Measurements from ENCODE around the gene OR2W3. TPM values are rescaled to one million over a fixed set of nuclear protein-coding genes. Genes with fewer than 3 reads are reported as not detected.

The OR2W3 gene
- total and polyA plus RNA-seq, 7 donors, result 0.07 to 0.57 (median 0.24) TPM; not detected in 4

DNA sequence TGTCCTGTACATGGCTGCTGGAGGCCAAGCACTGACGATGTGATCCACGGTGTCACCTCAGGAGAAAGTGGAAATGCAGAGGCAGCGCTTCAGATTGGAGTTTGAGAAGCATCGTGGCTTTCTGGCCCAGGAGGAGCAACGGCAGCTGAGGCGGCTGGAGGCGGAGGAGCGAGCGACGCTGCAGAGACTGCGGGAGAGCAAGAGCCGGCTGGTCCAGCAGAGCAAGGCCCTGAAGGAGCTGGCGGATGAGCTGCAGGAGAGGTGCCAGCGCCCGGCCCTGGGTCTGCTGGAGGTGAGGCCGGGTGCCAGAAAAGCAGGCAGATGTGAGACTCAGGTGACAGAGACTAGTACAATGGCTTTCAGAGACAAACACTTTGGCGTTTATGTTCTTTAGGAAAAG is 30.7 kb upstream of the OR2W3 start:
- intact Hi-C loops (cut with DNase I), result no loop called here
- Histone ChIP-seq H3K9me3 (no peaks in the 10 kb centered on the region), H3K4me3 (no peak overlapping the region), H3K4me1 (no peaks in the 10 kb centered on the region), H3K27me3 (ENCODE audit: insufficient read depth in 3 of 3, low read length in 2 of 3) (no peaks in the 10 kb centered on the region), H3K36me3 (ENCODE audit: insufficient read depth in 1 of 2, low read depth in 1 of 2) (no peaks in the 10 kb centered on the region), H3K27ac (no peak overlapping the region)
- ATAC-seq (no peak), DNase-seq (no peak)
- TF ChIP-seq, protein P1, sequence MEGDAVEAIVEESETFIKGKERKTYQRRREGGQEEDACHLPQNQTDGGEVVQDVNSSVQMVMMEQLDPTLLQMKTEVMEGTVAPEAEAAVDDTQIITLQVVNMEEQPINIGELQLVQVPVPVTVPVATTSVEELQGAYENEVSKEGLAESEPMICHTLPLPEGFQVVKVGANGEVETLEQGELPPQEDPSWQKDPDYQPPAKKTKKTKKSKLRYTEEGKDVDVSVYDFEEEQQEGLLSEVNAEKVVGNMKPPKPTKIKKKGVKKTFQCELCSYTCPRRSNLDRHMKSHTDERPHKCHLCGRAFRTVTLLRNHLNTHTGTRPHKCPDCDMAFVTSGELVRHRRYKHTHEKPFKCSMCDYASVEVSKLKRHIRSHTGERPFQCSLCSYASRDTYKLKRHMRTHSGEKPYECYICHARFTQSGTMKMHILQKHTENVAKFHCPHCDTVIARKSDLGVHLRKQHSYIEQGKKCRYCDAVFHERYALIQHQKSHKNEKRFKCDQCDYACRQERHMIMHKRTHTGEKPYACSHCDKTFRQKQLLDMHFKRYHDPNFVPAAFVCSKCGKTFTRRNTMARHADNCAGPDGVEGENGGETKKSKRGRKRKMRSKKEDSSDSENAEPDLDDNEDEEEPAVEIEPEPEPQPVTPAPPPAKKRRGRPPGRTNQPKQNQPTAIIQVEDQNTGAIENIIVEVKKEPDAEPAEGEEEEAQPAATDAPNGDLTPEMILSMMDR (IDR thresholded peaks at IDR 0.05), result no peak
- 84 to 86% (median 85%) methylated on average over 17 of the region's 17 CpGs for WGBS, 3 donors

DNA sequence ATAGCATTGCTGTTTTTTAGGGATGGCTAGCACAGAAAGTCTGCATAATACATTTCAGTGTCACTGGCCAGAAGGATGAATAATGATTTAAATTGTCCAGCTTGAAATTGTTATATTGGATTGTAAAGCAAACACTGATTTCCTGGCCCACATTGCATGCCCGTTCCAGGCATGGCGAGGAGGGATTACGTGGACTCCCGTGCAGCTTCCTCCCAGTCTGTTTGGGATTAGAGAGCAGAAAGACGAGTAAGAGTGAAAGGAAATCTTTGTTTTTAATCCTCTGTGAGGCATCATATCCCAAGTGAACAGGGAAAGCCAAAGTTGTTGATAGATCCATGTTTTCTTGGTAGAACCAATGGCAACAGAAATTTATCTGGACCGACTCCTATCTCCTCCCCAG is 30.0 kb upstream of the OR2W3 start:
- no peak for ATAC-seq
- no peak for DNase-seq
- WGBS, 3 donors, result 49 to 51% (median 50%) methylated on average over 6 of the region's 6 CpGs
- no peaks in the 10 kb centered on the region for H3K36me3 ChIP-seq (ENCODE audit: insufficient read depth in 1 of 2, low read depth in 1 of 2)
- H3K4me1 ChIP-seq, result no peaks in the 10 kb centered on the region
- H3K27me3 ChIP-seq (ENCODE audit: insufficient read depth in 3 of 3, low read length in 2 of 3), result no peaks in the 10 kb centered on the region
- no peak overlapping the region for H3K4me3 ChIP-seq
- intact Hi-C loops (cut with DNase I), result no loop called here
- no peak overlapping the region for H3K27ac ChIP-seq
- H3K9me3 ChIP-seq, result no peaks in the 10 kb centered on the region
- TF ChIP-seq, protein P1 (IDR thresholded peaks at IDR 0.05), result no peak

DNA sequence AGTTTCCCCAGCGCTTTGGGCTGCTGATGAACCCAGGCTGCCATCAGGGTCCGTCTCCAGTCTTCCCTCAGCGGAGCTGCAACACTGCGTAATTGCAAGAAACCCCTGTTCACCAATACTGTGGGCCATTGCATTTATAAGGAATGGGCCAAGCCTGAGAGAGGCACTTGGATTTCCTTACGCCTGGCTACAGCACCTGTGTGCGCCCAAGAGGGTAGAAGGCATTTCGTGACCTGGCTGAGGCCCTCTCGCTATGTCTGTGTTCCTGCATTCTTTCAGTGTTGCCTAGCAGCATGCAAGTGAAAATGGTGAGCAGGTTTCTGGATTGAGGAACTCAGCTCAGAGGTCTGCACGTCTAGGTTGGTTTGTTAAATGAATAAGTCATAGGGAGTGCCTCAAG is 12.0 kb upstream of the OR2W3 start:
- Histone ChIP-seq H3K4me1 (no peaks in the 10 kb centered on the region), H3K9me3 (no peaks in the 10 kb centered on the region), H3K4me3 (no peak overlapping the region), H3K27me3 (ENCODE audit: insufficient read depth in 3 of 3, low read length in 2 of 3) (no peaks in the 10 kb centered on the region), H3K36me3 (ENCODE audit: insufficient read depth in 1 of 2, low read depth in 1 of 2) (no peaks in the 10 kb centered on the region), H3K27ac (no peak overlapping the region)
- TF ChIP-seq, protein P1 (IDR thresholded peaks at IDR 0.05), result no peak
- no peak for DNase-seq
- no peak for ATAC-seq
- 80 to 89% (median 81%) methylated on average over 9 of the region's 9 CpGs for WGBS, 3 donors
- intact Hi-C loops (cut with DNase I), result no loop called here

DNA sequence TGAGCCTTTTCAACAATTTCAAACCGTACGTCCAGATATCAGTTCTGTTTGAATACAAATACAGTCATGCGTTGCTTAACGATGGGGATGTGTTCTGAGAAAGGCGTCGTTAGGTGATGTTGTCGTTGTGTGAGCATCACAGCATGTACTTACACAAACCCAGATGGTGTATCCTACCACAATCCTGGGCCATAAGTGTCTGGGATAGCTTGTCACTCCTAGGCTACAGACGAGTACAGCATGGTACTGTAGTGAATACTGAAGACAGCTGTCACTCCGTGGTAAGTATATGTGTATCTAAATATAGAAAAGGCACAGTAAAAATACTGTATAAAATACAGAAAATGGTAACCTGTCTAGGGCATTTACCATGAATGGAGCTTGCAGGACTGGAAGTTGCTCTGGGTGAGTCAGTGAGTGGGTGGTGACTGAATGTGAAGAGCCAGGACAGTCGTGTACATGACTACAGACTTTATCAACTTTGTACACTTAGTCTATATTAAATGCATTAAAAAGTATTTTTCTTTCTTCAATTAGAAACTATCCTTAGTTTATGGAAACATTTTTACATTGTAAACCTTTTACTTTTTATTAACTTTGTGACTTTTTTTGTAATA is 10.5 kb upstream of the OR2W3 start:
- WGBS, 3 donors, result 86 to 91% (median 89%) methylated on average over 10 of the region's 10 CpGs
- intact Hi-C loops (cut with DNase I), result no loop called here

More for the DNA sequence above, 10.5 kb upstream of the OR2W3 start:
- no peak for ATAC-seq
- Histone ChIP-seq H3K36me3 (ENCODE audit: insufficient read depth in 1 of 2, low read depth in 1 of 2) (no peaks in the 10 kb centered on the region), H3K4me3 (no peak overlapping the region), H3K27ac (no peak overlapping the region), H3K4me1 (no peaks in the 10 kb centered on the region), H3K27me3 (ENCODE audit: insufficient read depth in 3 of 3, low read length in 2 of 3) (no peaks in the 10 kb centered on the region), H3K9me3 (no peaks in the 10 kb centered on the region)
- TF ChIP-seq, protein P1 (IDR thresholded peaks at IDR 0.05), result no peak
- DNase-seq, result no peak
